NCI-H748 (cell line): ENCODE data around the gene FKBP6.
"Not testable (repeated sequence)": the region's sequence is repeated elsewhere in the genome, so short reads cannot be mapped to it uniquely, and the experiment has no call there.

Source experiments
- DNase-seq: peaks from one replicate; lab custom pipeline; 2025; ENCODE audit not compliant: unreplicated experiment; lab: John Stamatoyannopoulos, UW

FKBP6 gene

GRCh38 chr7:73387908-73388414 is 60.0 kb downstream of the FKBP6 start:
- no peak for DNase-seq

- no peak for DNase-seq
These were observed 63.4 kb downstream of the FKBP6 start for GRCh38 chr7:73391396-73391795.

GRCh38 chr7:73394422-73394821 is 66.5 kb downstream of the FKBP6 start:
- DNase-seq: no peak

GRCh38 chr7:73395538-73396503 is 67.9 kb downstream of the FKBP6 start:
- no peak for DNase-seq

- no peak for DNase-seq
These were observed 69.7 kb downstream of the FKBP6 start for GRCh38 chr7:73397521-73398281.

- DNase-seq: not testable (repeated sequence)
These were observed 71.5 kb downstream of the FKBP6 start for GRCh38 chr7:73399185-73400050.

- DNase-seq: not testable (repeated sequence)
These were observed 76.9 kb downstream of the FKBP6 start for GRCh38 chr7:73404860-73405259.
